GM21367 (cell line): ENCODE data around the gene KATNB1.

Experiments
- ATAC-seq: cut with Tn5 transposase; IDR thresholded peaks from one replicate; pipeline ENCODE4 v1.9.1; 2021; ENCODE audit not compliant: unreplicated experiment

The KATNB1 gene

GRCh38 chr16:57735755-57736418 is at the start of gene KATNB1:
Gene KATNB1, plus strand, starts transcription at chr16:57735770. Its CDS starts 1,474 bp downstream, at chr16:57737244.
- ATAC-seq, result no peak

DNA sequence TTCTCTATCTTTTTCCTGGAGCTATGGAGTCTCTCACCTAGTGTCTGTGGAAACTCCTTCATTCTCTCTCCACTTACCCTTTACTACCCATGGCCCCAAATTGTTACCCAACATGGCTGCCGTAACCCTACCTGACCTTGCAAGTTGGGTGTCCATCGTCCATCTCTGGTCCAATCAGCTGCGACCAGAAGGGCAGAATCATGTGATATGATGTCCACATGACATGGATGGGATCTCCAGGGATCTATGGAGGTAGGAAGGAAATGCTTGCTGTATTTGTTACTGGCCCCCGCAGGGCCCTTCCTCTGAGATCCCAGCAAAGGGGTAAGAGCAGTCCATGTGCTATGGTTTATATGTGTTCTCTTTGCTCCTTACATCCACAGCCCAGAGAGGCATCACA is 49.0 kb upstream of the KATNB1 start:
- no peak for ATAC-seq

DNA sequence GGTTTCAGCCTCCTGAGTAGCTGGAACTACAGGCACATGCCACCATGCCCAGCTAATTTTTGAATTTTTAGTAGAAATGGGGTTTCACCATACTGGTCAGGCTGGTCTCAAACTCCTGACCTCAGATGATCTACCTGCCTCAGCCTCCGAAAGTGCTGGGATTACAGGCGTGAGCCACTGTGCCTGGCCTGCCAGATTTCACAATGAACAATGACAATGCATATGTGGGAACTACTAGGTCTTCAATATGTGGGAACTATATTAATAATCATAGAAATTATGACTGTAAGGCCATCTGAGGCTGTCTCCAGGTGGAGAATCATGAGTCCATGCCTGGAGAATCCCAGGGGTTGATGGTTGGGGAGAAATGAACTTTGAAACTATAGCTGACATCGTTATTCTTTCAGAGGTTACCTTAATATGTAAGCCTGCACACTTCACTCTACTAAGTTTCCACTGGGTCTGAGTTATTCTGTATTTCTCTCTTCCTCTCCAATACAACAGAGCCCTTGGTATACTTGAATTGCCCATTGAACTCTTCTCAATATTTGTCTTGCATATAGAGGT is 48.1 kb upstream of the KATNB1 start:
- ATAC-seq, result no peak

GRCh38 chr16:57688487-57688986 is 47.0 kb upstream of the KATNB1 start:
- ATAC-seq, result no peak

DNA sequence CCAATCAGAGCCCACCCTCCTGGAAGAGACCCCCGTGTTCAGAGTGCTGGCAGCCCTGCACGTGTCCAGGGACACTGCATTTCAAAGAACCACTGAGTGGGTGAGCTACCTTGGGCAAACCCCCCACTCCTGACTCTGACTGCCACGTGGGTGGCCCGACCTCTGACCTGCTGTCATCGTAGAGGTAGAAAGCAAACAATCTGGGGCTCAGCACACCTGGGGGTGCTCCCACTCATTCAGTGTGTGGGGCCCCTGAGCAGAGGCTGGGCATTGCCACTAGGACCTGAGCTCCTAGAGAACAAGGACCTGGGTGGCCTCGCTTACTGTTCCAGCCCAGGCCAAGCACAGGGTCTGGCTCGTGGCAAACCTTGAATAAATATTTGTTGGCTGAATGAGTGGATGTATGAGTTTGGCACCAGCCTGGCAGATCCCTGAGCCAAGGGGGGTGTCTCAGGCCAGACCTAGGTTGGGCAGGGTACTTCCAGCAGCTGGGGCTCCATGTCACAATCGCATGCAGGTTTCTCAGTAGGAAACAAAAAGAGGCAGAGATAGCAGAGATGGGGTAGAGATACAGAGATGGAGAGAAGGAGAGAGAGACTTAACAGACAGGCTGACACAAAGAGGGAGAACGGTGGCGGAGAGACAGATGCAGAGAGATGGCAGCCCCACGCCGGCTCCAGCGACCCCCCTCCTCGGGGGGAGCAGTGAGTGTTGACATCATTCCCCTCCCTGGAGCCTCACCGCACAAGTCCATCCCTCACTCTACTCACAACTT is 46.4 kb upstream of the KATNB1 start:
- ATAC-seq, result no peak

DNA sequence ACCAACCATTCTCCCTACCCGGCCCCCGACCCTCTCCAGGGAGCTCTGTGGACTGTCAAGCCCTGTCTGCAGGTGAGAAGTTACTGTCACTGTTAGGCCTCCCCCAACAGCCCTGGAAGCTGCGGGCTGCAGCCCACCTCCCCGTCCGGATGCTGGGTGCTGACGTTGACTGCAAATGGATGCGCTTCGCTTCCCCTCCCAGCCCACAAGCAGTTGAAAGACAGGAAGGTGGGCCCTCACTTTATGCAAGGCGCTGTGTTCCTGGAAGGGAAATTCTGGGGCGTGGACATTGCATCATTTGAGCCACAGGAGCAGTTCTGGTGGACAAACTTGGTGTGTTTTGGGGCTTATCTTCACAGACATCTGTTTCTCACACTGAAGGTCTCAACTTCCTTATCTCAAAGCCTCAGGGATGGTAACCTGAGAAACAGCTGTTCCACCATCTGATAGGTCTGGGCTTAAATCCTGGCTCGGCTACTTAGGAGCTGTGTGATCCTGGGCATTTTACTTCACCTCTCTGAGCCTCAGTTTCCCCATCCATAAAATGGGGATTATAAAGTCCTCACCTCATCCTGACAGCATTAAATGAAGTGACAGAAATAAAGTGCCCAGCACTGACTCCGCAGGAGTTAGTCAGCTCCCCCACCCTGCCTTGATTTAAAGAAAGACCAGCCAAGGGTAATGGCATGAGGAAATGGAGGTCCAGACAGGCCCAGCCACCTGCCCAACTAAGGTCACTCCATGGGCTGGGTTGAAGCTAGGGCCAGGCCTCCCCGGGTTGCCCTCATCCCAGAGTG is 45.6 kb upstream of the KATNB1 start:
- ATAC-seq, result peak; percentile 56

DNA sequence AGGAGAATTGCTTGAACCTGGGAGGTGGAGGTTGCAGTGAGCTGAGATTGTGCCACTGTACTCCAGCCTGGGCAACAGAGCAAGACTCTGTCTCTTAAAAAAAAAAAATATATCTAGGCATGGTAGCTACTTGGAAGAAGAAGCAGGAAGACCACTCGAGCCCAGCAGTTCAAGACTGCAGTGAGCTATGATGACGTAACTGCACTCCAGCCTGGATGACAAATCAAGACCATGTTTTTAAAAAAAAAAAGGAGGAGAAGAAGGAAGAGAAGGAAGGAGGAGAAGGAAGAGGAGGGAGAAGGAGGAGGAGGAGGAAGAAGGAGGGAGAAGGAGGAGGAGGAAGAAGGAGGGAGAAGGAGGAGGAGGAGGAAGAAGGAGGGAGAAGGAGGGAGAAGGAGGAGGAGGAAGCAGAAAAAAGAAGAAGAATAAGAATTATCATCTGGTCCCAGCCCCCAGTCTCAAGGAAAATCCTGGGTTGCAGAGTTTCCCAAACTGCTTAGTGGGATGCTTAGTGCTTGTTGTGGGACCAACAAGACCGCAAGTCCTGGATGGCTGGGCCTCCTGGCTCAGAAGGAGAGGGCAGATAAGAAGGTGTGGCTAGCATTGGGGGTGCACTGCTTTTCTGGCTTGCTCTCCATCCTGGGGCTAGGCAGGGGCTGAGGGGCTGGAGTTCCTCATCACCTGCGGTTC is 44.6 kb upstream of the KATNB1 start:
- no peak for ATAC-seq

GRCh38 chr16:57692636-57693035 is 42.9 kb upstream of the KATNB1 start:
- ATAC-seq, result no peak

GRCh38 chr16:57693550-57693949 is 42.0 kb upstream of the KATNB1 start:
- ATAC-seq, result no peak

GRCh38 chr16:57694231-57694724 is 41.3 kb upstream of the KATNB1 start:
- no peak for ATAC-seq

- peak; percentile 50 for ATAC-seq
Observed at GRCh38 chr16:57694725-57695679, 40.6 kb upstream of the KATNB1 start, which contains the start of gene DRC7. Gene DRC7, plus strand, starts transcription at chr16:57694806. Its CDS starts 3,144 bp downstream, at chr16:57697950.

DNA sequence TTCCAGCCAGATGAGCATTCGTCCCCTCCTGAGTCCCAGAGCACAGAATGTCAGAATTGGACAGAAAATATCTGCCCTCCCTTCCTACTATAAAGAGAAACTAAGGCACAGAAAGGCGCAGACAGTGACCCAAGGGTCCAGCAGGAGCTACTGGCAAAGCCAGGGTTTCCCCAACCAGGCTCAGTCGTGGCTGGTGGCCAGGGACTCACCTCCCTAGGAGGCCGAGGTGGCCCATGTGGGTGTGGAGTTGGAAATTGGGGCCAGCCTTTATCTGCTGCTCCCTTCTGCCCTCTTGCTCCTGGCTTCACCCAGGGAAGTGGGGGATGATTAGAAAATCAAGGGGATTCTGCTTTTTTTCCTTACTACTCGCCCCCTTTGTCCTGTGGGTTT is 39.9 kb upstream of the KATNB1 start:
- no peak for ATAC-seq

DNA sequence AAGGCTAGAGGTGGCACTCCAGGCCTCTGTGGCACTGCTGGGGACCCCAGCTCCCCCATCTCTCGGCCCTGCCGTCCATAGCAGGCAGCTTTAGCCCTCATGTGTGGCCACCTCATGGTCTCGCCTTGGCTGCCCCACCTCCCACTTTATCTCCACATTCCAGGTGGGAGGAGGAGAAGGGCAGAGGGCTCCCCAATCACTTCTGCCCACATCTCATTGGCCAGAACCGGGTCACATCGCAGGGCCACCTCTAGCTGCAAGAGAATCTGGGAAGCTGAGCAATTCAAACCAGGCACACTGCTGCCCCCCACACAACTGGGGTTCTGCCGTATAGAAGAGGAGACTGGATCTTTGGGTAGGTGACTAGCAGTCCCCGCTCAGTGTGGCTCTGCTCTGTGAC is 39.3 kb upstream of the KATNB1 start:
- ATAC-seq, result no peak

- ATAC-seq, result no peak
Observed at GRCh38 chr16:57697896-57698537, 37.6 kb upstream of the KATNB1 start.

GRCh38 chr16:57698812-57699405 is 36.7 kb upstream of the KATNB1 start:
- ATAC-seq, result no peak

DNA sequence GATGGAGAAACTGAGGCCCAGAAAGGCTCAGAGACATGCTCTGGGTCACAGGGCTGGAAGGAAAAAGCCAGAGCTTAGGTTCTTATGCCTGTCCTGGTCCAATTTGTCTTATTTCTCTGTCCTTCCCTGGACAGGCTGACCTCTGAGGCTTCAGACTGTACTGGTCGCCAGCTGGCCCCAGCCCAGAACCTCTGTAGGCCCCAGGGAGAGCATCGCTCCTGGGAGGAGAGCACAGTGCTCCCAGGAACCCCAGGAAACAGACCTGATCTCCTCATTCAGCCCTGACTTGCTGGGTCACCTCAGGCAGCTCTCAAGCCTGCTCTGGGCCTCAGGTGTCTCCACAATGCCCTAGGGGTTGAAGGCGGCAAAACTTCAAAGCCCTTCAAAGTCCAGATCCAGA is 36.1 kb upstream of the KATNB1 start:
- ATAC-seq, result no peak

DNA sequence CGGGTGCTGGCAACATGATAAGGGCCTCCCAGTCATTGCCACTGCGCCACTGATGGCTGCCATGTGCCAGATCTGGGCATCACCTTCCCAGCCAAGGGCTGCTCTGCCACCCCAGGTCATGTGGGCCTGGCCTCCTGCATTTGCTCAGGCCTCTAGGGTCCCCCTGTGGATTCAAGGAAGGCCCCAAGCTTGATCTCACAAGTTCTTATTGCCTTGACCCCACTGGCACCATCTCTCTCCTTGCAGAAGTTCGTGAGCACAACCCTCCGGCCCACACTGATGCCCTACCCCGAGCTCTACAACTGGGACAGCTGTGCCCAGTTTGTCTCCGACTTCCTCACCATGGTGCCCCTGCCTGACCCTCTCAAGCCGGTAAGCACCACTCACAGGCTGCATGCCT is 35.7 kb upstream of the KATNB1 start:
- ATAC-seq, result no peak

GRCh38 chr16:57700781-57701551 is 34.6 kb upstream of the KATNB1 start:
- no peak for ATAC-seq
